HUES64 (cell line): ENCODE measurements around the gene MACROD2.

Source experiments
- H3K27ac ChIP-seq: 2 replicates; pipeline ENCODE4 v1.7.0; 2013; ENCODE audit warnings: low read depth, low read length, inconsistent platforms
- H3K27me3 ChIP-seq: 2 replicates; pipeline ENCODE4 v1.6.1; 2013; ENCODE audit warnings: mild to moderate bottlenecking, low read length; ENCODE audit not compliant: insufficient read depth
- H3K36me3 ChIP-seq: 2 replicates; pipeline ENCODE4 v1.6.1; 2013; ENCODE audit warnings: mild to moderate bottlenecking, low read length; ENCODE audit not compliant: insufficient read depth
- H3K4me1 ChIP-seq: 2 replicates; pipeline ENCODE4 v1.6.1; 2013; ENCODE audit warnings: mild to moderate bottlenecking, low read length, moderate library complexity; ENCODE audit not compliant: insufficient read depth
- H3K4me3 ChIP-seq: 2 replicates; pipeline ENCODE4 v1.5.1; 2013; ENCODE audit warnings: mild to moderate bottlenecking, low read length, moderate library complexity
- H3K9ac ChIP-seq: 2 replicates; pipeline ENCODE4 v1.6.1; 2013; ENCODE audit warnings: mild to moderate bottlenecking, low read depth, low read length
- H3K9me3 ChIP-seq: 2 replicates; pipeline ENCODE4 v1.6.1; 2013; ENCODE audit warnings: low read depth, low read length; ENCODE audit not compliant: insufficient read depth
- WGBS: fragments of 150-250, 120-280 bp; methylation state at CpG from one replicate; pipeline ENCODE4 v1.1.7; 2013; ENCODE audit warnings: missing lambda C conversion rate; 5-methylcytosine and 5-hydroxymethylcytosine counted together

The MACROD2 gene

DNA sequence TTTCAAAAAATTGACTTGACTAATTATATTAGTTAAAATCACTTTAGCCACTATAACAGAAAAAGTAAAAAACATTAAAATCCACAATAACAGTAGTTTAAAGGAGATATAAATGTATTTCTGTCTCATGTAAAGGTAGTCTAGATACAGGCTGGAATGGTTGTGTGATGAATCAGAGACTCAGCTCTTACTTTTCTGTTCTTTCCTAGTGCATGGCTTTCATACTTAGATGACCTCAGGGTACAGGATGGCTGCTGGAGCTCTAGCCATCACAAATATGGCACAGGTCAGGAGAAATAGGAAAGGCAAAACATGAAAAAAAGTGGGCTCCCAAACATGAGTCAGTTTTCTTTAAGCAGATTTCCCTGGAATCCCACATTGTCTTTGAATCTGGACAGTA, 499.8 kb downstream of the MACROD2 start:
- Histone ChIP-seq H3K9me3 (no peaks in the 10 kb centered on the region), H3K27ac (no peak overlapping the region), H3K4me3 (no peak overlapping the region), H3K36me3 (no peaks in the 10 kb centered on the region), H3K9ac (no peak overlapping the region), H3K27me3 (no peaks in the 10 kb centered on the region), H3K4me1 (no peaks in the 10 kb centered on the region)

DNA sequence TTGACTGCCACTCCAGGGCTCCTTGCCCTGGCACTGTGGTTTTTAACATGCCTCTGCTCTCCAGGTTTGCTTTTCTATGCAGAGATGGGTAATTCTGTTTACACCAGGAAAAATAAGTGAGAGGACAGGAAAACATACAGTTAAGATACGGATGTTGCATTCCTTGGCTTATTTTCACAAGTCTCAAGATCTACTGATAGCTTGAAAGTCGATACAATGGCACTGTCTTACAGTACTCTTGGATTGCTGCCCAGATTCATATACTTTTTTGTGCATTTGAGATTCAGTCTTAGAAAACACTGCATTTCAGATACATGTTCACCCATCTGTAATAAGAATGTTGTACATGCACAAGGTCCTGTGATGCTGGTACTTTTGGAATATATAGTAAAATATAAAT, 501.7 kb downstream of the MACROD2 start:
- Histone ChIP-seq H3K36me3 (no peaks in the 10 kb centered on the region), H3K27ac (no peak overlapping the region), H3K4me3 (no peak overlapping the region), H3K4me1 (no peaks in the 10 kb centered on the region), H3K9ac (no peak overlapping the region), H3K9me3 (no peaks in the 10 kb centered on the region), H3K27me3 (no peaks in the 10 kb centered on the region)
- WGBS = 97% methylated on average over 2 of the region's 2 CpGs

DNA sequence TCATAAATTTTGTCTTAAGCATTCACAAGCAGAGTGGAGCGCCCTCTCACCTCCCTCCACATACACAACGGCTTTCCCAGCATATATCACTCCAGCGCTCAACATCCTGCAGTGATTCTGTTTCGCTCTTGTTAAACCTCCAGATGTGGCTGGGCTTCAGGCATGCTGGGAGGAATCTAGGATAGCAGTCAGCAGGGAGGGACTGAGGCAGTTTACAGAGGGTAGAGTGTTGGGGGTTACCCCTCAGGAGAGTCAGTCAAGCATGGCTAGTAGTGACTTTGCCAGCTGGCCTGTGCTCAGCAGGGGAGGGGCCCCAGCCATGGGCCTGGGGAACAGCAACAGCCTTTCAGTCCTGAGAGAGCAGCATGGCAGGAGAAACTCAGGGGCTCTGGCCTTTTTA, 503.5 kb downstream of the MACROD2 start:
- Histone ChIP-seq H3K9ac (no peak overlapping the region), H3K4me3 (no peak overlapping the region), H3K36me3 (no peaks in the 10 kb centered on the region), H3K4me1 (no peaks in the 10 kb centered on the region), H3K27me3 (no peaks in the 10 kb centered on the region), H3K27ac (no peak overlapping the region), H3K9me3 (no peaks in the 10 kb centered on the region)
- 78% methylated on average over 4 of the region's 4 CpGs for WGBS

DNA sequence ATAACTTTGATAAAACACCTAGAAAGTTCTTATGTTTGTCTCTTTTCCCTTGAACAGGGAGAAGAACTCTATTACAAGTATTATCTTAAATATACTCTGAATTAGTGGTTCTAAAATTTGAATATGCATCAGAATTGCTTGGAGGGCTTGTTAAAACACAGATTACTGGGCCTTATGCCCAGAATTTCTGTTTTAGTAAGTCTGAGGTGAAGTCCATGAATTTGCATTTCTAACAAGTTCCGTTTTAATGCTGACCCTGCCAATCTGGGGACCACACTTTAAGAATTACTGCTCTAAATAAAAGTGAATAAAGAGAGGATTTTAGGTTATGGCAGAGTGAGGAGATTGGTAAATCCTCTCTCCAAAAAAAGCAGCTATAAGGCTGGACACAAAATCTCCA, 510.2 kb downstream of the MACROD2 start:
- 91% methylated on average over 1 of the region's 1 CpG for WGBS

DNA sequence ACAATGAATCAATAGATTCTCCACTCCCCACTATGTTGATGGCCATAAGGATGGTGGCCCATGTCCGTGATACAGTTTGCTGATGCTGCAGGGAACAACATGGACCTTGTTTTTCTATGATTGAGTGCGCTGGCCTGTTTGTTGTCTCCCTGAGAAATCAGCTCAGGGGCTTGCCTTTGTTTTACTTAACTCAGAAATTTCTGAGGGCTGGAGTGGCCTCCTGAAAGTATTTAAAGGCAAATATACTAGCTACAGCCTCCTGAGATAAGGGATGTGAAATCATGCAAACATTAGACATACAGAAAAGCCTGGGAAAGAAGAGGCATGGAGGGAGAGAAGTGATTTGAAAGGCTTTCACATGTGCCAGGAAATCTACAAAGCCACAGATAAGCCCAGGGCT, 512.4 kb downstream of the MACROD2 start:
- 86% methylated on average over 2 of the region's 2 CpGs for WGBS
- H3K27ac ChIP-seq = no peak overlapping the region
- H3K9ac ChIP-seq = no peak overlapping the region
- H3K9me3 ChIP-seq = no peaks in the 10 kb centered on the region
- no peaks in the 10 kb centered on the region for H3K4me1 ChIP-seq
- no peaks in the 10 kb centered on the region for H3K27me3 ChIP-seq
- H3K4me3 ChIP-seq = no peak overlapping the region
- H3K36me3 ChIP-seq = no peaks in the 10 kb centered on the region

More for the DNA sequence above, 510.2 kb downstream of the MACROD2 start:
- Histone ChIP-seq H3K9me3 (no peaks in the 10 kb centered on the region), H3K36me3 (no peaks in the 10 kb centered on the region), H3K27ac (no peak overlapping the region), H3K27me3 (no peaks in the 10 kb centered on the region), H3K4me3 (no peak overlapping the region), H3K9ac (no peak overlapping the region), H3K4me1 (no peaks in the 10 kb centered on the region)

DNA sequence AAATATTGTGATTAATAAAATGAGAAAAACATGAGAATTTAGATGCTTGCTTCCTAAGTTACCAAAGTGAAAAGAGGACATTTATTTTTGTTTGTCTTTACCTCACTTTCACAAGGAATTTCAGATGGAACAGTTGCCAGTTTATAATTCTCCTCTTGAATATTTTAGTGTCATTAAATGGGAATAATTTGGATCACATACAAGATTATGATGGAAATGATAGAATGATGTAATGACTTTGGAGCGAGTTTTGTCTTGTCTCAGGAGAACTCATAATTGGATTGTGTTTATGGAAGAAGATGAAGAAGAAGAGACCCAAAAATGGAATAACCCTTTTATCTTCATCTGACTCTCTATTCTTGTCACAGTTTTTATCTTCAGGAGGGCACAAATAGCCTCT, 515.0 kb downstream of the MACROD2 start:
- H3K27ac ChIP-seq = no peak overlapping the region
- no peaks in the 10 kb centered on the region for H3K27me3 ChIP-seq
- no peak overlapping the region for H3K9ac ChIP-seq
- no peak overlapping the region for H3K4me3 ChIP-seq
- 88% methylated on average over 1 of the region's 1 CpG for WGBS
- no peaks in the 10 kb centered on the region for H3K36me3 ChIP-seq
- no peaks in the 10 kb centered on the region for H3K4me1 ChIP-seq
- no peaks in the 10 kb centered on the region for H3K9me3 ChIP-seq

DNA sequence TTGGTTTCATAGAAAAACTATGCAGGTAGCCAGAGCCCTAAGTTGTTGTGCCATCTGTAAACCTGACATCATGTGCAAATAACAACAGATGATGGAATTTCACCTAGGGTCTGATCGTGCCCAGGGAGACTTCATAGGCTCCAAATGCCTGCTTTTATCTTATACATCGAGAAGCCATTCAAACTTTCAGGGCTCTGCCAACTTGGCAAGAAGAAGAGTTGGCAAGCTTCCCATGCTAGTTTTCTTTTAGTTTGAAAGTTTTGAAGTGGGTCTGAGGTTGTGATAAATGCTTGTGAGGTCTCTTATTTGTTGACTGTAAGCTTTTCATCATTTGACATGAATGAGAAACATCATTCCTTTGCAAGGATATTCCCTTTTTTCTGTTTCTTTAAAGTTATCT, 517.5 kb downstream of the MACROD2 start:
- WGBS = 48% methylated on average over 2 of the region's 2 CpGs
- Histone ChIP-seq H3K36me3 (no peaks in the 10 kb centered on the region), H3K4me3 (no peak overlapping the region), H3K9me3 (no peaks in the 10 kb centered on the region), H3K27ac (no peak overlapping the region), H3K27me3 (no peaks in the 10 kb centered on the region), H3K4me1 (no peaks in the 10 kb centered on the region), H3K9ac (no peak overlapping the region)

DNA sequence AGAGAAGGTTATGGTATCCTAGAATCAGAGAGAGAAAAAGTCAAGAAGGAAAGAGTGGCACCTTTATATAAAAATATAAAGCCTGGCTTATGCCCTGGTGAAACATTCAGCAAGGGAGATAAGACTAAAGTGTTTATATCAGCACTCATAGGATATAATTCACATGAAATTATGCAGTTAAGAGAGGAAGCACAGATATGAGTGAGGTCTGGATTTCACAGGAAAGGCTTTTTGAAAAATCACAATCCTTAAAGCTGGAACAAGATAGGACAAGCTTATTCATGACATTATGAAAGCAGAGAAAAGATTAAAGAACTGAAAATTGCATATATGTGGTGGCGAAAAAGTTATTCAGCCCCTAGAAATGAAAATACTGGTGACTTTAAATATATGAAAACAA, 523.3 kb downstream of the MACROD2 start:
- Histone ChIP-seq H3K27ac (no peak overlapping the region), H3K27me3 (no peaks in the 10 kb centered on the region), H3K4me1 (peaks cover 6% of the 10 kb centered on the region; the same call in 1 of the 2 replicates), H3K9ac (no peak overlapping the region), H3K36me3 (no peaks in the 10 kb centered on the region), H3K4me3 (no peak overlapping the region), H3K9me3 (no peaks in the 10 kb centered on the region)
- WGBS = 100% methylated on average over 1 of the region's 1 CpG

DNA sequence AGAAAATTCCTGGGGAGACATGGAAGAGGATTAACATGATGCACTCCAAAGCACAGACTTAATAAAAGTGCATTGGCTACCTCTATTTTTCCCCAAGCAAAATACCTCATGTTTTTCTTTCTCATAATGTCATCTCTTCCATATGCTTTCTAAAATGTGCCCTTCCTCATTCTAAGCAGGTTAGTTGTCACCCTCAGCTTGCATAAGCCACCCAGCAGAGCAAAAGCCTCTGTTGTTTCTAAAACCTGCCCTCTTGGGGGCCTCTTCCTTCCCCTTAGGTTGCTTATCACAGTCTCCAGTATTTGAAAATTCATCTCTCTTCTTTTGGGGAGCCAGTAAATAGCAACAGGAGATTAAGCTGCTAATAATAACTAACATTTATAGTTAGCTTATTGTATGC, 525.7 kb downstream of the MACROD2 start:
- Histone ChIP-seq H3K36me3 (no peaks in the 10 kb centered on the region), H3K27me3 (no peaks in the 10 kb centered on the region), H3K9ac (no peak overlapping the region), H3K9me3 (no peaks in the 10 kb centered on the region), H3K27ac (no peak overlapping the region), H3K4me3 (no peak overlapping the region), H3K4me1 (peaks cover 6% of the 10 kb centered on the region; the same call in 1 of the 2 replicates)

DNA sequence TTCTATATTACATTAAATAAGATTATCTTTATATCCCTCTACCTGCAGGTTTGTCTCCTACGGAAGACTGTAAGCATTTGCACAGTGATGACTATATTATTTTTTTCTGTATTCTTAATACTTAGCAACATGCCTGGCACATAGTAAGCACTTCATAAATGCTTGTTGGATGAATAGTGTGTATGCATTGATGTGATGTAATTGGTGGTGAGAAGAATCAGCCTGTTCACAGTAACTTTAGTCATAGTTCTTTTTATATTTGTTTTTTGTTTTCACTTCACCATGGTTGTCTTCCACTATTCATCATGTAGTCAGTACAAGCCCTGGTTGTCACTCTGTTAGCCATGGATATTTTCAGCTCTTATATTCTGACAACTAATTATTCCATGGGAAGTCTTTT, 526.1 kb downstream of the MACROD2 start:
- Histone ChIP-seq H3K9ac (no peak overlapping the region), H3K9me3 (no peaks in the 10 kb centered on the region), H3K36me3 (no peaks in the 10 kb centered on the region), H3K27me3 (no peaks in the 10 kb centered on the region), H3K27ac (no peak overlapping the region), H3K4me3 (no peak overlapping the region), H3K4me1 (peaks cover 6% of the 10 kb centered on the region; the same call in 1 of the 2 replicates)
- no CpG with 5 or more reads among the region's 1 CpG for WGBS

DNA sequence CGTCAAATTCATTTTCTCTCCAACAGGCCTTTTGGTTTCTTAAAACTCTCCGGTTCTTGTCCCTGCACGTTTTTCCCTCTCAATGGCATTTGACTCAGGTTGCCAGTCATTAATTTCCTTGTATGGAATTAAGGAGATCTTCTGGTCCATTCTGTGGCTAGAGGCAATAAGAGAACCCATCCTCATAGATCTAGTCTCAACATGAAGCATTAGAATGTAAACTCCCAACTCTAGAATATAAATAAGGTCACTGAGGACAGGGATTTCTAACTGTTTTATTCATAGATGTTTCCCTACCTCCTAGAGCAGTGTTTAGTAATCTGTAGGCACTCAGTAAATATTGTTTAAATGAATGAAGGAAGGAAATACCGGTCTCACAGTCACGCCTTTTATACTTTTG, 527.3 kb downstream of the MACROD2 start:
- Histone ChIP-seq H3K9ac (no peak overlapping the region), H3K27me3 (no peaks in the 10 kb centered on the region), H3K4me1 (peaks cover 6% of the 10 kb centered on the region; the same call in 1 of the 2 replicates), H3K36me3 (no peaks in the 10 kb centered on the region), H3K4me3 (no peak overlapping the region), H3K9me3 (no peaks in the 10 kb centered on the region), H3K27ac (no peak overlapping the region)
- 96% methylated on average over 3 of the region's 5 CpGs for WGBS

DNA sequence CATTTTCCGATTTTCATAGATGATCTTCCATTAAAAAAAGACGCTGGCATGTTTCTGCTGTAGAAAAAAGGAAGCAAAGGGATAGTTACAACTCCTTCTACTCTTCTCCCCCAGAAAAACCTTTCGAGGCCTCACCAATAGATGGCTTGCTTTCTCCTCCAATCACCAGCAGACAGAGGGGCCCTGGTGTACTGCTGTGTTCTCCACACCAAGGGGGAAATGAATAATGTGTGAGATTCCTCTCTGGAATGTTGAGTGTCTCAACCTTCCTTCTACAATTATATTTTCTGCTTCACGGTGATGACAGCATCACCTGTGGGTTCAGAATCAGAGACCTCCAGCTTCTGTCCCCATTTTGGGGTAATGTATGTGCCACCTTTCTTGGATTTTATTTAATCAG, 527.8 kb downstream of the MACROD2 start:
- H3K9ac ChIP-seq = no peak overlapping the region
- 94% methylated on average over 4 of the region's 4 CpGs for WGBS

More for the DNA sequence above, 527.8 kb downstream of the MACROD2 start:
- peaks cover 6% of the 10 kb centered on the region; the same call in 1 of the 2 replicates for H3K4me1 ChIP-seq
- no peaks in the 10 kb centered on the region for H3K9me3 ChIP-seq
- H3K27ac ChIP-seq = no peak overlapping the region
- no peak overlapping the region for H3K4me3 ChIP-seq
- H3K36me3 ChIP-seq = no peaks in the 10 kb centered on the region
- no peaks in the 10 kb centered on the region for H3K27me3 ChIP-seq
